T-helper 2 cell treated with Interferon-gamma antibody and Interleukin-4, amounts not matched to agents 5 μg/mL and 100 μg/mL, for 36 hours (primary cell): ENCODE data around the gene MMEL1.
"Not testable (repeated sequence)": the region's sequence is repeated elsewhere in the genome, so short reads cannot be mapped to it uniquely, and the experiment has no call there.

ENCODE experiments used
- DNase-seq: peaks from one replicate; pipeline ENCODE4 v3.0.0; 2021; ENCODE audit warnings: low spot score
- H3K27ac Mint-ChIP-seq: one replicate; pipeline ENCODE4 v1.8.0; 2021; ENCODE audit warnings: mild to moderate bottlenecking, mixed read lengths
- H3K27me3 Mint-ChIP-seq: one replicate; pipeline ENCODE4 v1.8.0; 2021; ENCODE audit warnings: low read depth, mixed read lengths
- H3K36me3 Mint-ChIP-seq: one replicate; pipeline ENCODE4 v1.8.0; 2021; ENCODE audit warnings: low read depth, mixed read lengths
- H3K4me1 Mint-ChIP-seq: one replicate; pipeline ENCODE4 v1.8.0; 2021; ENCODE audit warnings: low read depth, mixed read lengths
- H3K4me3 Mint-ChIP-seq: one replicate; pipeline ENCODE4 v1.8.0; 2022; ENCODE audit warnings: mild to moderate bottlenecking, moderate library complexity, mixed read lengths
- H3K9me3 Mint-ChIP-seq: one replicate; pipeline ENCODE4 v1.8.0; 2021; ENCODE audit warnings: mixed read lengths

The MMEL1 gene

GRCh38 chr1:2575801-2576663 is 56.8 kb downstream of the MMEL1 start:
- no peak overlapping the region for H3K4me3 Mint-ChIP-seq
- H3K4me1 Mint-ChIP-seq = peaks cover 31% of the 10 kb centered on the region
- H3K27me3 Mint-ChIP-seq = no peaks in the 10 kb centered on the region
- peaks cover 22% of the 10 kb centered on the region for H3K9me3 Mint-ChIP-seq
- no peak for DNase-seq
- H3K27ac Mint-ChIP-seq = peak overlapping the region; percentile 62
- H3K36me3 Mint-ChIP-seq = peaks cover 16% of the 10 kb centered on the region

- Mint-ChIP-seq H3K27me3 (no peaks in the 10 kb centered on the region), H3K9me3 (peaks cover 25% of the 10 kb centered on the region), H3K4me1 (peaks cover 21% of the 10 kb centered on the region), H3K4me3 (no peak overlapping the region), H3K27ac (no peak overlapping the region), H3K36me3 (peaks cover 17% of the 10 kb centered on the region)
- no peak for DNase-seq
Observed at GRCh38 chr1:2574350-2574749, 58.5 kb downstream of the MMEL1 start.

- H3K4me1 Mint-ChIP-seq = peaks cover 14% of the 10 kb centered on the region
- H3K36me3 Mint-ChIP-seq = peaks cover 14% of the 10 kb centered on the region
- peaks cover 25% of the 10 kb centered on the region for H3K9me3 Mint-ChIP-seq
- no peak for DNase-seq
- no peak overlapping the region for H3K4me3 Mint-ChIP-seq
- no peaks in the 10 kb centered on the region for H3K27me3 Mint-ChIP-seq
- H3K27ac Mint-ChIP-seq = no peak overlapping the region
Observed at GRCh38 chr1:2573250-2573920, 59.4 kb downstream of the MMEL1 start.

GRCh38 chr1:2571348-2571747 is 61.5 kb downstream of the MMEL1 start:
- H3K27ac Mint-ChIP-seq = no peak overlapping the region
- peaks cover 14% of the 10 kb centered on the region for H3K36me3 Mint-ChIP-seq
- H3K27me3 Mint-ChIP-seq = no peaks in the 10 kb centered on the region
- peaks cover 25% of the 10 kb centered on the region for H3K9me3 Mint-ChIP-seq
- DNase-seq = no peak
- H3K4me1 Mint-ChIP-seq = peaks cover 5% of the 10 kb centered on the region
- no peak overlapping the region for H3K4me3 Mint-ChIP-seq

- peaks cover 14% of the 10 kb centered on the region for H3K36me3 Mint-ChIP-seq
- H3K27me3 Mint-ChIP-seq = no peaks in the 10 kb centered on the region
- H3K4me1 Mint-ChIP-seq = peaks cover 5% of the 10 kb centered on the region
- H3K27ac Mint-ChIP-seq = no peak overlapping the region
- peaks cover 25% of the 10 kb centered on the region for H3K9me3 Mint-ChIP-seq
- H3K4me3 Mint-ChIP-seq = no peak overlapping the region
- DNase-seq = no peak
Observed at GRCh38 chr1:2570332-2570731, 62.5 kb downstream of the MMEL1 start.

- not testable (repeated sequence) for H3K4me3 Mint-ChIP-seq, H3K27me3 Mint-ChIP-seq, H3K27ac Mint-ChIP-seq, H3K4me1 Mint-ChIP-seq, DNase-seq
- Mint-ChIP-seq H3K36me3 (peaks cover 14% of the 10 kb centered on the region), H3K9me3 (peaks cover 25% of the 10 kb centered on the region)
Observed at GRCh38 chr1:2569703-2570102, 63.1 kb downstream of the MMEL1 start.

GRCh38 chr1:2569060-2569459 is 63.8 kb downstream of the MMEL1 start:
- no peak for DNase-seq
- Mint-ChIP-seq H3K4me1 (peaks cover 4% of the 10 kb centered on the region), H3K27me3 (no peaks in the 10 kb centered on the region), H3K27ac (no peak overlapping the region), H3K36me3 (peaks cover 12% of the 10 kb centered on the region), H3K4me3 (no peak overlapping the region), H3K9me3 (peaks cover 22% of the 10 kb centered on the region)

- peaks cover 15% of the 10 kb centered on the region for H3K9me3 Mint-ChIP-seq
- DNase-seq, H3K27ac Mint-ChIP-seq, H3K4me3 Mint-ChIP-seq, H3K36me3 Mint-ChIP-seq, H3K27me3 Mint-ChIP-seq, H3K4me1 Mint-ChIP-seq: not testable (repeated sequence)
Observed at GRCh38 chr1:2568187-2568816, 64.5 kb downstream of the MMEL1 start.

- peaks cover 1% of the 10 kb centered on the region for H3K36me3 Mint-ChIP-seq
- no peaks in the 10 kb centered on the region for H3K27me3 Mint-ChIP-seq
- no peaks in the 10 kb centered on the region for H3K4me1 Mint-ChIP-seq
- H3K9me3 Mint-ChIP-seq = peaks cover 5% of the 10 kb centered on the region
- H3K4me3 Mint-ChIP-seq = no peak overlapping the region
- no peak overlapping the region for H3K27ac Mint-ChIP-seq
- DNase-seq = no peak
Observed at GRCh38 chr1:2567083-2567679, 65.6 kb downstream of the MMEL1 start.

- H3K27me3 Mint-ChIP-seq = no peaks in the 10 kb centered on the region
Observed at GRCh38 chr1:2566101-2567045, 66.4 kb downstream of the MMEL1 start.

GRCh38 chr1:2564815-2565374 is 67.9 kb downstream of the MMEL1 start:
- Mint-ChIP-seq H3K4me1 (peaks cover 3% of the 10 kb centered on the region), H3K36me3 (peaks cover 8% of the 10 kb centered on the region), H3K4me3 (no peak overlapping the region), H3K27me3 (no peaks in the 10 kb centered on the region), H3K27ac (peak overlapping the region; percentile 20), H3K9me3 (no peaks in the 10 kb centered on the region)
- no peak for DNase-seq

More at GRCh38 chr1:2566101-2567045, 66.4 kb downstream of the MMEL1 start:
- peaks cover 6% of the 10 kb centered on the region for H3K36me3 Mint-ChIP-seq
- H3K4me1 Mint-ChIP-seq = peaks cover under 1% of the 10 kb centered on the region
- H3K9me3 Mint-ChIP-seq = peaks cover 5% of the 10 kb centered on the region
- H3K4me3 Mint-ChIP-seq = no peak overlapping the region
- DNase-seq = no peak
- H3K27ac Mint-ChIP-seq = no peak overlapping the region

- Mint-ChIP-seq H3K4me1 (peaks cover 3% of the 10 kb centered on the region), H3K36me3 (peaks cover 8% of the 10 kb centered on the region), H3K9me3 (no peaks in the 10 kb centered on the region), H3K27me3 (no peaks in the 10 kb centered on the region), H3K4me3 (no peak overlapping the region), H3K27ac (no peak overlapping the region)
- DNase-seq = no peak
Observed at GRCh38 chr1:2564006-2564814, 68.6 kb downstream of the MMEL1 start.
